GM21367 (cell line): ENCODE measurements around the gene OAT.
"Not testable (repeated sequence)": the region's sequence is repeated elsewhere in the genome, so short reads cannot be mapped to it uniquely, and the experiment has no call there.

Experiments used
- ATAC-seq: cut with Tn5 transposase; IDR thresholded peaks from one replicate; pipeline ENCODE4 v1.9.1; 2021; ENCODE audit not compliant: unreplicated experiment

Gene OAT

GRCh38 chr10:124447751-124448466 is 29.2 kb upstream of the OAT start:
- ATAC-seq: no peak

DNA sequence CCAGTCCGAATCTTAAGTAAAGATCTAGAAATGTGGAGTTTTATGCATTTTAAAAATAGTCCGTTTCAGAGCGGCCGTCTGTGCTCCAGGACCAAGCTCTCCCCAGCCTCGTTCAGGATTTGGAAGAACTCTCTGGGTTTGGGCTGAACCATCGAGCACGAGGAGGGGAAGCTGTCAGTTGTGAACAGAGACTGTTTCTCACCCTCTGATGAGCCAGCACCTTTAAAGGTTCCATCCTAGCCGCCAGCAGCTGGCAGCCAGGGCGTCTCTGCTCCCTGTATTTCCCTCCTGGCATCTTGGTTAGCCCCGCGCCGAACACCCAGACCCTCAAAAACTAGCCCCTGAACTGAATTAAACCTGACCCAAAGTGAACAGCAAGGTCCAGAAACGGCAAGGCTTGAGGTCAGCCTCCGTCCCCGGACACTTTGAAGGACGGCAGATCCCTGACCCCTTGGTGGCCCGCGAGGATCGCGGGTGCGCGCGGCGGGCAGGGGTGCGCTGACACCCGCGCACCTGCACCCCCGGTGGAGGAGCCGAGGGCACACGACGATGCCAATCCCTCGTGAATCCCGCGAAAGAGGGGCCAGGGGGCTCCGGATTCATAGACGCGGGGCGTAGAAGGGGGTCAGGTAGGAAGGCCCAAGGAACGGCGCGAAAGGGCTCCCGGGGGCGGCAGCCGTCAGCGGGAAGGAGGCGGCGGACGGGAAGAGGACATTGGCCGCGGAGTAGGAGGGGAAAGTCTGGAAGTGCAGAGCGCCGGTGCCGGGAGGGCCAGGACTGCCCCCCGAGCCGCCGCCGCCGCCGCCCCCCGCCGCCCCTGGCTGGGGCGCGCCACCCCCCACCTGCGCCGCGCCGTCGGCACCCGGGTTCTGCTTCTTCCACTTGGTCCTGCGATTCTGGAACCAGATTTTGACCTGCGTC is 28.4 kb upstream of the OAT start:
- ATAC-seq: no peak

DNA sequence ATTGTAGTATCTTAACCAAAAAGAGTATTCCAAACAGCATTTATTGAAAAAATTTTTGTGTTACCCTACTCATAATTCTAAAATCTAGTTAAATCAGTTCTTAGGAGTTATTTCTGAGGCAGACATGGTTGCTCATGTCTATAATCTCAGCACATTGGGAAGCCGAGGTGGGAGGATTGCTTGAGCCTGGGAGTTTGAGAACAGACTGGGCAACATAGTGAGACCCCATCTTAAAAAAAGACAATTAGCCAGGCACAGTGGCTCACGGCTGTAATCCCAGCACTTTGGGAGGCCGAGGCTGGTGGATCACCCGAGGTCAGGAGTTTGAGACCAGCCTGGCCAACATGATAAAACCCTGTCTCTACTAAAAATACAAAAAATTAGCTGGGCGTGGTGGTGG is 23.0 kb upstream of the OAT start:
- not testable (repeated sequence) for ATAC-seq

DNA sequence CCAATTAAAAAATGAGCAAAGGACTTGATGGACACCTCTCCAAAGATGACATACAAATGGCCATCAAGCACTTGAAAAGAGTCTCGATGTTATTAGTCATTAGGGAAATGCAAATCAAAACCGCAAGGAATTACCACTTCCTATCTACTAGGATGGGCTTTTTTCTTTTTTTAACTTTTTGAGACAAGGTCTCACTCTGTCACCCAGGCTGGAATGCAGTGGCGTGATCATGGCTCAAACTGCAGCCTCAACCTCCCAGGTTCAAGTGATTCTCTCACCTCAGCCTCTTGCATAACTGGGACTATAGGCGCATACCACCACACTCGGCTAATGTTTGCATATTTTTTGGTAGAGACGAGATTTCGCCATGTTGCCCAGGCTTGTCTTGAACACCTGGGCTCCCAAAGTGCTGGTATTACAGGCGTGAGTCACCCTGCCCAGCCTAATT is 17.5 kb upstream of the OAT start:
- peak; percentile 77 for ATAC-seq

- not testable (repeated sequence) for ATAC-seq
Observed at GRCh38 chr10:124435683-124436082, 17.0 kb upstream of the OAT start.

GRCh38 chr10:124433461-124433860 is 14.7 kb upstream of the OAT start:
- no peak for ATAC-seq

- ATAC-seq: no peak
Observed at GRCh38 chr10:124430077-124430476, 11.4 kb upstream of the OAT start.

GRCh38 chr10:124429576-124429975 is 10.9 kb upstream of the OAT start:
- ATAC-seq: no peak

DNA sequence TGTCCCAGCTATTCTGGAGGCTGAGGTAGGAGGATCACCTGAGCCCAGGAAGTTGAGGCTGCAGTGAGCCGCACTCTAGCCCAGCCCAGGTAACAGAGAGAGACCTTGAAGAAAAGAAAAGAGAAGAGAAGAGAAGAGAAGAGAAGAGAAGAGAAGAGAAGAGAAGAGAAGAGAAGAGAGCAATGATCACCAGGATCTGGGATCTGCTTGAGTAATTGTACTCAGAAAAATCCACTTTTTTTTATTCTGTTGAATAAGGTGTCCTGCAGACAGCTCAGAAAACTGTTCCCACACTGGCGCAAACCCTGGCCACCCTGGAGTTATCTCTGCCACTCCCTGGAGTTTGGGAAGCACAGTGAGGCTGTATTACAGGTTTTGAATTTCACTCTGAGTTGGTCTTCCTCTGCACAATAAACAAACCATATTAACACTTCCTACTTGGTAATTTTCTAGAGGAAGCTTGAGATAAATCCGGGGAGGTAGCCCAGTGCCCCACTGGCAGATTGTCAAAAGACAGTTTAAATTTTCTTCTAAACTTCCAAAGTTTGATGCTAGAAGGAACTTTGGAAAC is 9.6 kb upstream of the OAT start:
- no peak for ATAC-seq

GRCh38 chr10:124425227-124425962 is 6.7 kb upstream of the OAT start:
- ATAC-seq: no peak

DNA sequence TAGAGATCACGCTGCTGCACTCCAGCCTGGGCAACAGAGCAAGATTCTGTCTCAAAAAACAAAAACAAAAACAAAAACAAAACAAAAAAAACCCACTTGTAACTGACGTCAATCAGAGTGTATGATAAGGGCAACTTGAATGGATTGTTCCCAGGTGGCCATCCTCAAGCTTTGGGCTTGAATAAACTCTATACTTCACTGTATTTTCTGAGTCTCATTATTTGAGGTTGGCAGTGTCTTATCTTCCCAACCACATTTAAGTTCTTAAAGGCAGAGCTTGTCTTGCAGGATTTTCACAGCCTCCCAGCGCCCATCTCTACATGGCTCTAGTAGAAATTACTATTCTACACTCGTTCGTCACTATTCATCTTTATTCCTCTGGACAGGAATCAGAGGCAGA is 5.1 kb upstream of the OAT start:
- no peak for ATAC-seq

DNA sequence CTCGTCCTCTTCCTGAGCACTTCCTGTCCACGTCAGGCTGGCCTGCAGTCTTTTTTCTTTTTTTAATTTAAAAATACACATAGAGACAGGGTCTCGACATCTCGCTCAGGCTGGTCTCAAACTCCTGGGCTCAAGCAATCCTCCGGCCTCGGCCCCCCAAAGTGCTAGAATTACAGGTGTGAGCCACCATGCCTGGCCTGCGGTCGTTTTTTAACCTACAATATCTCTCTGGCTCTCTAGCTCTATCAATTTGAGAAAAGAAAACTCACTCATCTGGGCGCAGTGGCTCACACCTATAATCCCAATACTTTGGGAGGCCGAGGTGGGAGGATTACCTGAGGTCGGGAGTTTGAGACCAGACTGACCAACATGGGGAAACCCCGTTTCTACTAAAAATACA is 4.0 kb upstream of the OAT start:
- ATAC-seq: no peak

- ATAC-seq: no peak
Observed at GRCh38 chr10:124420254-124420653, 1.5 kb upstream of the OAT start.

DNA sequence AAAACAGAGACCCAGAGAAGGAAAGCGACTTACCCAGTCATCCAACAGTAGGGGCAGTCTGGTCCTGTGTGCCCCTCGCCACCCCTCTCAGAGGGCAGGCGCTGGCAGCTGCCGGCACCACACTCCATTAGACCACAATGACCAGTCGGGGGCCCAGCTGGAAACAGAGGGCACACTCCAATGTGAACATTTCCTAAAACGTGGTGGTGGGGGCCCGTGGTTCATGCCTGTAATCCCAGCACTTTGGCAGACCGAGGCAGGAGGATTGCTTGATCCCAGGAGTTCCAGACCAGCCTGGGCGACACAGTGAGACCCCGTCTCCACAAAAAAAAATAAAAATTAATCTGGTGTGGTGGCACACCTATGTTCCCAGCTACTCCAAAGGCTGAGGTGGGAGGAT is 912 bp upstream of the OAT start:
- no peak for ATAC-seq

DNA sequence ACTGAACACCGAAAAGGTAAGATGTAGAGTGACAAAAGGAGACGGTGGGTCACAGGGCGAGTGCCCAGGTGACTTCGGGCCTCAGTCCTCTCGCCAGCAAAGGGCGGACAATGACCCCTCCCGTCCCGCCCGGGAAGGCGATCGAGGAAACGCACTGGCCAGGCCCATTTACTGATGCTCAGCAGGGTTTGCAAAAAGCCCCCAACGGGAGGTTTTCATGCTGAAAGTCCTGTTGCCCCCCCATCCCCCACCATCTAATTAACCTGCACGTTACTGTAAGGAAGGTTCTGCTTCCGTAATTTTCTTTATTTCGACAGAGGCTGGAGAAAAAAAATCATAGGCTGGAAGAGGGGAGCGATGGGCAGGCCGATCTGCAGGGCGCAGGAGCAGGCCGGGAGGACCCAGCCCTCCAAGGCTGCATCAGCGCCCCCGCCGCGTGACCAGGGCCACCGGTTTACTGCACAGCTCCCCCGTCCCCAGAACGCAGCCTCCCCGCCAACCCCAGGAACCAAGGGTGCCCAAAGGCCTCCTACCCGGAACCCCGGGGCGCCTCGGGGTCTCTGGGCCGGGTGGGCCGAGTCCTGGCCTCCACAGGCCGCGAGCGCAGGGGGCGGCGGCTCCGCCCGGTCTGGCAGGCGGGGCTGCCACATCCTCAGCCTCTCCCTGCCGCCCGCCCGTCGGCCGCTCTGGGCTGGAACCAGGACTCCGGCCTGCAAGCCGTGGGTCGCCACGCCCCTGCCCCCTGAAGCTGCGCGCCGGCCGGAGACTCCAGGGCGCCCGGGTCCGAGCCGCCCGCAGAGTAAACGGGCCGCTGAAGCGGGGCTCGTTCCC is 613 bp downstream of the OAT start:
- peak; percentile 32 for ATAC-seq

DNA sequence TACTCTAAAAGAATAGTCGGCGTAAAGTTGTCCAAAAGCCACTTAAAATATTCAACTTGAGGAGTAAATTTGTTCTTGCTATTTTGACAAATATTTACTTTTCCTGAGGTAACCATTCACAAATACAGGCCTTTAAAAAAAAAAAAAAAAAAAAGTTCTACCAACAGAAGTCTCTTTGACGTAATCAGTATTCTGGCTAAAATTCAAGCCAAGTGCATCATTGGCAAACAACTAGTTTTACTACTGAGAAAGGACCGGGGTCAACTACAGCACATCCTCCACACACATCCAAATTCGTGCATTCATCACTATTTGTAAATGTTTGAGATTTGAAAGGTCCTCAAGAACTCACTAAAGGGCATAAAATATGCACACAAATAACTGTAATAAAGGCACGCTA is 2.0 kb downstream of the OAT start:
- ATAC-seq: no peak

DNA sequence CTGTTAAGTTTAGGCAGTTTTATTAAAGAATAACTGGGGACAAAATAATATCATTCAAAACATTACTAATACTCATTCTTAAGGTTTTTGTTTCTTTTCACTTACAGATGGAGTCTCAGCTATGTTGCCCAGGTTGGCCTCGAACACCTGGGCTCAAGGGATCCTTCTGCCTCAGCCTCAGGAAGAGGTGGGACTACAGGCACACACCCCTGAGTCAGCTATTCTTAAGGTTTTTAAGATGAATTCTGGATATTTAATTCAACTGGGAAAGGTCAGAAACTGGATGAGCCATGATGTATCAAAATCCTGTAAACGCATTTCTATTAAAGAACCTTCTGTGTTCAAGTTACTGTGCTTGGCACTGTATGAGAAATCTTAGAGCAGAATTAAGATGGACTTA is 3.5 kb downstream of the OAT start:
- no peak for ATAC-seq

- ATAC-seq: no peak
Observed at GRCh38 chr10:124414076-124414475, 4.6 kb downstream of the OAT start.

DNA sequence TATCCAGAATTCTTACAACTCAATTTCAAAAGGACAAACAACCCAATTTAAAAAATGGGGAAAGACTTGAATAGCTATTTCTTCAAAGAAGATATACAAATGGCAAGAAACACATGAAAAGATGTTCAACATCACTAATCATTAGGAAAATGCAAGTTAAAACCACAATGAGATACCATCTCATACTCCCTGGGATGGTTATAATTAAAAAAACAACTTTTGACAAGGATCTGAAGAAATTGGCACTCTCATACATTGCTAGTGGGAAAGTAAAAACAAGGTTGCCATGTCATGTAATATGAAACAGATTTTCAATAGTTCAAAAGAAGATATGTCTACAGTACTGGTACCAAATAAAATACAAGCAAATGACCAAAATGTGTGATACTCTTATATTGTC is 9.0 kb downstream of the OAT start:
- ATAC-seq: no peak

GRCh38 chr10:124408357-124408756 is 10.4 kb downstream of the OAT start:
- no peak for ATAC-seq
